NCI-H1092 (cell line): ENCODE measurements around the gene PEPD.

Source experiments
- DNase-seq: peaks from one replicate; lab custom pipeline; 2025; lab: John Stamatoyannopoulos, UW

Gene PEPD

DNA sequence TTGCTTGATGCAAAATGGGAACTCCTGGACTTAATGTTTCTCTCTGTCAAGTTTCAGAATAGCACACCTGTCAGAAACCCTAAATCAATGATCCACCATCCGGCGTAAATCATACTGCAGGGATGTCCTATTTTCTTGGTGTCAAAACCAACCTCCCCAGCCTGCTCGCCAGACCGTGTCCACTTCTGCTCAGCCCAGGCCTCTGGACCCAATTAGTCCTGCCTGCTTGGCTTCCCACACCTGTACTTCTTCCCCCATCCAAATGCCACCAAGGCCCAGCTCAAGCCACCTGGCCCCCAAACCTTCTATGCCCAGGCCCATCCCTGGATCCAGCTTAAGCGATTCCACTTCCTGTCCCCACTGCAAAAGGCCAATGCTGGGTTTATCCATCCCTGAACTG lies 25.1 kb upstream of the PEPD start:
- DNase-seq = no peak

GRCh38 chr19:33545217-33545981 lies 23.8 kb upstream of the PEPD start:
- DNase-seq = no peak

DNA sequence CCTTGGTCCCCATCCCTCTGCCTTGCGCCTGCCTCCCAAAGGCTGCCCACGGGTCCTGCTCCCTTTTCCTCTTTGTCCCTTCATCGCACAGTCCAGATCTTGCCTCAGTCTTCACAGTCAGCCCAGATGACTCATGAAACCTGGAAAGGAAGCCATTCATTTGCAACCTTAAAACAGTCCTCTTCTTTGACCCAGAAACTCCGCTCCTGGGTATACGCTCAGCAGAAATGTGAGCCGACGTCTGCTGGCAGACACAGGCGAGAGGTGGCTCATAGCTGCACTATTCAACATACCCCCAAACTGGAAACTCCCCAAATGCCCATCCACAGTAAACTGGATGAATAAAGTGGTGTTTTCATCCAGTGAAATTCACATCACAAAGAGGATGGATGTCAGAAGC lies 13.6 kb upstream of the PEPD start:
- DNase-seq = no peak

DNA sequence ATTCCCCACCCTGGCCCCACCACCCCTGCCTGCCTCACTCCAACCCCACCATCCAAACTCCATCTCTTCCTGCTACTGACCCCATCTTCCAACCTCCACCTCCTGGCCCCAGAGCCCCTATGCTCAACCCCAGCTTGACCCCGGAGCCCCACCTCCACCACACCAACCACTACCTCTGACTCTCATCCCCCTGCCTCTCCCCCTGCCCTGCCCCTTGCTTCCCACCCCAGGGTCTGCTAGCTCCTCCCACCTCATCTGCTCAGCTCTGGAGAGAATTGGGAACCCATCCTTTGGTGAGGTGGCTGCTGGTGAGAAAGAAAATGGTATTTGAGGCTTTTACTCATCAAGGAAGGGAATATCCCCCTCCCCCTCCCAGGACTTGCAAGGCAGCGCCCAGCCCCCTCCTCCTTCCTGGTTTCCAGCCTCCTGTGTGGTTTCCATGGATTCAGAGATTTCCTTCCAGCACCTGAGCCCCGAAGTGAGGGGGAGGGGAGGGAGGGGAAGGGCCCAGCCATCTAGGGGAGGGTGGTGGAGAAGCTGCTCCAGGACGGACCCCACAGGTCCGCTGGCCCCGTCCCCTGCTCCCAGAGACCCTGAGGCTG lies 11.4 kb upstream of the PEPD start:
- DNase-seq = no peak

GRCh38 chr19:33530842-33531241 lies 9.3 kb upstream of the PEPD start:
- DNase-seq = no peak

DNA sequence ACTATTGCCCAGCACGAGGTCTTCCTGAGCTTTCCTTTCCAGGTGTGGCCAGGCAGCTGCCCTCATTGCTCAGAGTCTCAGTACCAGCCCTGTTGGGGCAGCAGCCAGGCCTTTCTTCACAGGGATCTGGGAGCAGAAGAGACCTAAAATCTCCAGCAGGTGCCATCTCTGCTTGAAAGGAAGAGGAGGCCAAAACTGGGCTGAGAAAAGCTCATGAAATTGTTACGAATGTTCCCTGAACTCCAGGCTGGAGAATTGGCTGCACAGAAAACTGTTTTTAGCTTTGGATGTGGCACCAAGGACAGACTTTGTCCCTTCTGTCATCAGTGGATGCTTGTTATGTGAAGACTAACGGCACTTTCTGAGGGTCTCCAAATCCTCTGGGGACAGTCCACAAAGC lies 8.7 kb upstream of the PEPD start:
- DNase-seq = no peak

DNA sequence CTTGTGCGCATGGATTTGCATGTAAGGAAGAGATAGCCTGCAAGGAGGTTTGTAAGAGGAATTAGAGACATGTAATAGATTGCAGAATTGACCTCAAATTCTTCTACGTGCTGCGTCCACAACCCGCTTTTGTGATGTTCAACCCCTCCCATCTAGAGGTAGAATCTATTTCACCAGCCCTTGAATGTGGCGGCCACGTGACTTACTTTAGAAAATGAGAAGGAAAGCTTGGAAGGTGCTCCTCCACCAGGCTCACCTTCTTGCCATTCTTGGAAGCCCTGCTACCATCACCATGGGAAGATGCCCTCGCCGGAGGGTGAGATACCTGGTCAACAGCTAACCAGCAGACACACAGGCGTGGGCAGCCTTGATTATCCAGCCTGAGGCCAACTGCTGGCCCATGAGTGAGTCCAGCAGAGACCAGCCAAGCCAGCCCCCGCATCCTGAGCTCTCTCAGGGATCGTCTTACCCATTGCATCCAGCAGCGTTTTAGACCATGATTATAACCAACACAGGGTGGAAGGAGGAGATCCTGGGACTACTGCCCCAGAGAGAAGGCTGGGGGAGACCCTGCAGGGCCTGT lies 7.6 kb upstream of the PEPD start:
- DNase-seq = no peak

DNA sequence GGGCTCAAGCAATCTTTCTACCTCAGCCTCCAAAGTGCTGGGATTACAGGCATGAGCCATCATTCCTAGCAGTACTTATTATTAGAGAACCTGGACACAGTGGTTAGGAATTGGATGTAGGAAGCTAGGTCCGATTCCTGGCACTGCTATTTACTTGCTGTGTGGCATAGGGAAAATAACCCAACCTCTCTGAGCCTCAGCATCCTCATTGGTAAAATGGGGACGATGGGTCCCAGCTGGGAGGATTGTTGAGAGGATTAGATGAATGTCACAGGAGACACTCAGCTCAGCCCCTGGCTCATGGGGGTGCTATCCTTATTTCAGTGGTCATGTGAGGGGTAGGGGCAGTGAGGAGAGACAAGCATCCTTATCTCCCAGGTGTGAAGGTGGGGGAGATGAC lies 6.8 kb upstream of the PEPD start:
- no peak for DNase-seq

GRCh38 chr19:33527125-33527524 lies 5.5 kb upstream of the PEPD start:
- DNase-seq = no peak

GRCh38 chr19:33524024-33524664 lies 2.6 kb upstream of the PEPD start:
- DNase-seq = no peak

DNA sequence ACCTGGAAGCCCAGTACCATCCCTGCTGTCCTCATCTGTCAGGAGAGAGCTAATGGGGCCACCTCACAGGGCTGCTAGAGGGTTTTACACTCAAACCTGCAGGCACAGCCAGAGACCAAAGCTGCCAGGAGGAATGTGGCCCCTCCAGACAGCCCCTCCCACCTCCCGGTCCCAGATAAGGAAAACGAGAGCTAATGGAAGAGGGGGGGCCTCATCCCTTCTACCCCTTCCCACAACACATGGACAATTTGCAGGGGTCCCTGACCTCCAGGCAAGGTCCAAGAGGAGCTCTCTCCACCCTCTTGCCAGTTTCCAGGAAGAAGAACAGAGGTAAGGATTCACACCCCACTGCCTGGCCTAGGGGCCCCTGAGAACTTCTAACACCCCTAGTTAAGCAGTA lies 1.6 kb upstream of the PEPD start:
- DNase-seq = no peak

GRCh38 chr19:33522371-33522662 lies 726 bp upstream of the PEPD start:
- no peak for DNase-seq

GRCh38 chr19:33520844-33521479 lies 629 bp downstream of the PEPD start:
- DNase-seq = no peak

DNA sequence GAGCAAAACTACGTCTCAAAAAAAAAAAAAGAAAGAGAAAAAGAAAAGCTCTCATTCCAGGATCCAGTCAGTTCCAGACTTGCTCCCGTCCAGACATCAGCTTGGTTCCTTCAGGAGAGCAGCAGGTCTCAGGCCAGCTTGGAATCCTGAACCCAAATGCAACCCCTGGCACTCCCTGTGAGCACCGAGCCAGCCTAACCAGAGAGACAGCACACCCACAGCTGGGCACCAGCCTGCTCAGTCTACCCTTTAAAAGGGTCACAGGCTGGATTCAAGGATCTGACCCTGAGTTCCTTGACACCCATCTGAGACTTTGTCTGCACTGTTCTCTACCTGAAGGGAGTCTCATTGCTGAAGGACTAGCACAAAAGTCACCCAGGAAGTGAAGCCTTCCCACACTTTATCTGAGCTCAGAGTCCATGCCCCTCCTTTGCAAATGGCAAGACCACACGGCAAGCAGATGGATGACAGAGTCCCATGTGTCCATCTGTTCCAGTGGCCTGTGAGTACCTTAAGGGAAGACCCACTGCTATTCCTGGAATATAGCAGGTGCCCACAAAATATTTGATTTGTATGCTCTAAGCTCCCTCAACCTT lies 1.4 kb downstream of the PEPD start:
- no peak for DNase-seq

DNA sequence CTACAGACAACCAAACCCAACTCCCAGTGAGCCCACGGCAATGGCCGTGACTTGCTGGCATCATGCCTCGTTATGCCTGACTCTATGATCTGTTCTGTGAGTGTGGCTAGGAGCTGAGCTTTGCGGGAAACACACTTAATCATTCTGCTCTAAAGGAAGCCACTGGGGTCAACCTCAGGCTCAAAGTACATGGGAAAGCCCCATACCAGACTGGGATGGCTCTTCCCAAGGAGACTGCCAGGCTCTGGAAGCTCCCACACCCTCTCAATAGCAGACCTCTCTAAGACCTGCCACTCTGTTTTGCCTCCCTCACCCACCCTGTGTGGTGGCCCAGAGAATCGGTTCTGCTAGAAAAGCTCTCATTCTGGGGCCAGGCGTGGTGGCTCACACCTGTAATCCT lies 2.2 kb downstream of the PEPD start:
- no peak for DNase-seq

DNA sequence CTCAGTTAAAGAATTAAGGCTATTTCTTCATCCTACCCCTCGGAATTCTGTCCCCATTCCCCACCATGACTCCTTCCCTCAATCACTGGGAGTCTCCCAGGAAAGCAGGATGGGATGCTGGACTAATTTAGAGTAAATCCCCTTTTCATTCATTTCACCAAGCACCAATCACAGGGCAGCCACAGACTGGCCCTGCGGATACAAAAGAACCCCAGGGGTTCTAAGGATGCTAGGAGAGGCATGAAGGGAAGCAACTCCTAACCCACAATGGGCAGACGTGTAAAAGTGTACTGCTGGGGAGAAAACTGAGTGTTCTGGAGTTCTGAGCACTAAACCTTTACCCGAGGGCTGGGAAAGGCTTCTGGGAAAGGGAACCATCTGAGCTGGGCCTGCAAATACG lies 3.0 kb downstream of the PEPD start:
- no peak for DNase-seq

- DNase-seq = no peak
Measured at GRCh38 chr19:33517922-33518321, 3.7 kb downstream of the PEPD start.

DNA sequence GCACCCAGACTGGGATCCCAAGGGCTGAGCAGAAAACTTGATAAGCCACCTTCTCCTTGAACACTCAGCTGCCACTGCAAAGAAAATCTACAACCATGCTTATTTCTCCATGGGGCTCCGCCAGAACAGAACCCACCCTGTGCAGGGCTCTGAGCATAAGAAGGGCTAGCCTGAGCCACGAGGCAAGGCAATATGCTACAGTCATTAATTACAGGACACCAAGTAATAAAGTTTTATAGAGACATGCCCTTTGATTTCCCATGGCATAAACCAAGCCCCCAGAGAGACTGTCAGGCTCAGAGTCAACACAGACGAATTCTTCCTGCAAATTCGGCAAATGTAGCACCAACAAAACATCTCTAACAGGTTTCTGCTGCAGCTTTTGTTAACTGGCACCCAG lies 5.7 kb downstream of the PEPD start:
- no peak for DNase-seq

DNA sequence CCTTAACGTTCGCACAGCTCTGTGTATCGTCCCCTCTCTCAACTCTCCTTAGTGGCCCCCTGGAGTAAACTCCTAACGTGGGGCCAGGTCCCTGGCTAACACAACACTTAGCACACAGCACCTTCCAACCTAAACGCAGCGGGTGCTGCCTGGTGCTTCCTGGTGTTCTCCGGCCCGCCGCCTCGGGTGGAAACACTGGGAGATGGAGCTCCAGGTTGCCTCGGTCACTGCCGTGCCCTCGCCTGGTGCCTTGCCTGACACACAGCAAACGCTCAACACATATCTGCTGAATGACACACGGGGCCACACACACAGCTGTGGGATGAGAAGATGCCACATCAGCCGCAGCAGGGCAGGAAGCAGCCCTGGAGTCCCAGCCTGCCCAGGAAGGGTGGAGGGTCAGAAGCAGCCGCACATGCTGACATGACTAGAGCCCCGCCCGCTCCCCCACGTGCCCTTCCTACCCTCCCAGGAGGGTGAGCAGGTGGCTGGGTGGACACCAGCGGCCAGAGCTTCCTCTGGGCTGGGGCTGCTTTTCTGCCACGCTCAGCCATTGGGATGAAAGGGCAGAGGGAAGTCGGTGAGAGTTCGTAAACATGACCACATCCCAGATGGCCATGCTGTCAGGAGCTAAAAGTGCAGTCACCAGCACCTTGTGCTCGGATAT lies 6.6 kb downstream of the PEPD start:
- DNase-seq = no peak

DNA sequence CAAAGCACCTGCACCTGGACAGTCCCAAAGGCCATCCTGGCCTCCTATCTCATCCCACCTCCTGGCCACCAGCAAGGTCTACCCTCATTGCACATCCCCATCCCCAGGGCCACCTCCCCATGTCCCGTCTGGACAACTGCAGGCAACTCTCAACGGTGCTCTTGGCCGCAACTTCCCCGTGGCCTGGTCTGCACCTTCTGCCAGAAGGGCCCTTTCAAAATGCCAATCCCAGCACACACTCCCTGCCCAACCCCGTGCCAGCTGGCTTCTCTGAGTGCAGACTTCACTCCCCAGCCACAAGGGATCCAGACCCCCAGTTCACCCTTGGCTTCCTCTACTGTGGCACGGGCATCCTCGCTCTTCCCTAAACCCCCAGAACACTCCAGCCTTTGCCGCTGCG lies 8.2 kb downstream of the PEPD start:
- DNase-seq = no peak

- DNase-seq = no peak
Measured at GRCh38 chr19:33512580-33513137, 8.9 kb downstream of the PEPD start.

GRCh38 chr19:33512021-33512420 lies 9.6 kb downstream of the PEPD start:
- no peak for DNase-seq
